Stimulated activated CD8-positive, alpha-beta memory T cell treated with anti-CD3 and anti-CD28 coated beads, Interleukin-7, amount 100 ng/mL, for 4 hours (primary cell): ENCODE data around the gene DBP.
A peak's percentile ranks its signal among the peaks of the same experiment; 100 is the strongest.

ENCODE experiments used
- DNase-seq, 2 donors: peaks; one replicate each; pipeline ENCODE4 v3.0.0-alpha.2; 2020; ENCODE audit warnings: low read depth in 2 of 2

DBP gene

GRCh38 chr19:48627865-48628314, 9.3 kb downstream of the DBP start:
- DNase-seq, result no peak

GRCh38 chr19:48627201-48627864, 9.8 kb downstream of the DBP start:
- no peak for DNase-seq

GRCh38 chr19:48625891-48626327, 11.3 kb downstream of the DBP start:
- DNase-seq, result no peak

- DNase-seq, result no peak
These were observed 12.1 kb downstream of the DBP start for GRCh38 chr19:48624791-48625723.

- DNase-seq, result peak; percentile 89 to 98
These were observed 13.0 kb downstream of the DBP start for GRCh38 chr19:48624067-48624594.

GRCh38 chr19:48623556-48624066, 13.6 kb downstream of the DBP start:
- no peak for DNase-seq

- no peak for DNase-seq
These were observed 17.2 kb downstream of the DBP start for GRCh38 chr19:48619692-48620585.

GRCh38 chr19:48618916-48619691, 18.1 kb downstream of the DBP start, which contains the start of the genes RPL18 and SPHK2:
Gene RPL18 (minus strand): TSS chr19:48619178. CDS start chr19:48619143, 35 bp downstream.
Gene SPHK2 (plus strand): TSS chr19:48619506. CDS start chr19:48620515, 1,009 bp downstream.
- DNase-seq, result peak; percentile 92 to 95

- DNase-seq, result no peak
These were observed 18.8 kb downstream of the DBP start for GRCh38 chr19:48618278-48618915.

- no peak for DNase-seq
These were observed 19.8 kb downstream of the DBP start for GRCh38 chr19:48617146-48617937.

GRCh38 chr19:48616491-48617056, 20.6 kb downstream of the DBP start:
- no peak for DNase-seq

- DNase-seq, result no peak
These were observed 21.1 kb downstream of the DBP start for GRCh38 chr19:48616041-48616436.

- DNase-seq, result no peak
These were observed 21.7 kb downstream of the DBP start for GRCh38 chr19:48615231-48616040.

- DNase-seq, result no peak
These were observed 22.5 kb downstream of the DBP start, which contains the start of gene FAM83E for GRCh38 chr19:48614436-48615230. Gene FAM83E (minus strand): TSS chr19:48615076. CDS start chr19:48613372, 1,704 bp downstream.

GRCh38 chr19:48613852-48614435, 23.2 kb downstream of the DBP start:
- no peak for DNase-seq
